ENCODE measurements around the gene ZNF423. TPM values are rescaled to one million over a fixed set of nuclear protein-coding genes. Genes with fewer than 3 reads are reported as not detected.

The ZNF423 gene
- total RNA-seq, 1 donor from 2014 or later: 10.6 TPM

DNA sequence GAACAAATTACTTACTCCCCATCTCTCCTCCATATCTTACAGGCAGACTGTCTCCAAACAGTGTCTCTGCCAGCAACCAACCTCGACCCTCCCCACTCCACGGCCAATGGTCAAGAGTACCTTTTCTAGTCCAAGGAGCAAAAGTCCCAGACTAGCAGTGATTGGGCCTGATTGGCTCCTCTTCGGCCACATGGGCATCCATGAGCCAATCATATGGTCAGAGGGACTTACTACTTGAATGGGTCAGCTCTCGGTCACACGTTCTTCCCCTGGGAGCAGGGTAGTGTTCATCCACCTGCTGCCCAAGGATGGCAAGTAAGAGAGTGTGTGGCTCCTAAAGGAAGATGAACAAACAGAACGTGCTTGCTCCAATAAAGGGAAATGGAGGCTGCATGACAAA, 397.7 kb downstream of the ZNF423 start:
- Mint-ChIP-seq H3K27ac (ENCODE audit: unreplicated experiment) (no peak overlapping the region), H3K9me3 (ENCODE audit: unreplicated experiment) (peaks cover 4% of the 10 kb centered on the region), H3K36me3 (ENCODE audit: low read depth, unreplicated experiment) (no peaks in the 10 kb centered on the region), H3K4me1 (ENCODE audit: low read depth, unreplicated experiment) (no peaks in the 10 kb centered on the region), H3K27me3 (ENCODE audit: low read depth, unreplicated experiment) (peaks cover 39% of the 10 kb centered on the region), H3K4me3 (ENCODE audit: unreplicated experiment) (no peak overlapping the region)
- Histone ChIP-seq H3K27ac (ENCODE audit: low read depth, low read length) (no peak overlapping the region), H3K36me3 (ENCODE audit: insufficient read depth, low read length) (no peaks in the 10 kb centered on the region), H2AFZ (ENCODE audit: low read depth, low read length) (no peak overlapping the region), H3K9ac (ENCODE audit: low read length) (no peak overlapping the region), H4K20me1 (ENCODE audit: insufficient read depth, low read length) (no peaks in the 10 kb centered on the region), H3K27me3 (ENCODE audit: insufficient read depth, low read length) (no peaks in the 10 kb centered on the region), H3K4me1 (ENCODE audit: insufficient read depth, low read length) (no peaks in the 10 kb centered on the region), H3K4me2 (ENCODE audit: low read length) (no peak overlapping the region), H3K79me2 (ENCODE audit: insufficient read depth, low read length) (no peaks in the 10 kb centered on the region), H3K9me3 (ENCODE audit: insufficient read depth, low read depth, low read length) (no peaks in the 10 kb centered on the region), H3K4me3 (ENCODE audit: insufficient read depth, low read depth, low read length) (no peak overlapping the region)
- TF ChIP-seq EZH2 (IDR thresholded peaks at IDR 0.05; ENCODE audit: insufficient read depth, low read length): no peak
- TF ChIP-seq, protein P1, sequence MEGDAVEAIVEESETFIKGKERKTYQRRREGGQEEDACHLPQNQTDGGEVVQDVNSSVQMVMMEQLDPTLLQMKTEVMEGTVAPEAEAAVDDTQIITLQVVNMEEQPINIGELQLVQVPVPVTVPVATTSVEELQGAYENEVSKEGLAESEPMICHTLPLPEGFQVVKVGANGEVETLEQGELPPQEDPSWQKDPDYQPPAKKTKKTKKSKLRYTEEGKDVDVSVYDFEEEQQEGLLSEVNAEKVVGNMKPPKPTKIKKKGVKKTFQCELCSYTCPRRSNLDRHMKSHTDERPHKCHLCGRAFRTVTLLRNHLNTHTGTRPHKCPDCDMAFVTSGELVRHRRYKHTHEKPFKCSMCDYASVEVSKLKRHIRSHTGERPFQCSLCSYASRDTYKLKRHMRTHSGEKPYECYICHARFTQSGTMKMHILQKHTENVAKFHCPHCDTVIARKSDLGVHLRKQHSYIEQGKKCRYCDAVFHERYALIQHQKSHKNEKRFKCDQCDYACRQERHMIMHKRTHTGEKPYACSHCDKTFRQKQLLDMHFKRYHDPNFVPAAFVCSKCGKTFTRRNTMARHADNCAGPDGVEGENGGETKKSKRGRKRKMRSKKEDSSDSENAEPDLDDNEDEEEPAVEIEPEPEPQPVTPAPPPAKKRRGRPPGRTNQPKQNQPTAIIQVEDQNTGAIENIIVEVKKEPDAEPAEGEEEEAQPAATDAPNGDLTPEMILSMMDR (IDR thresholded peaks at IDR 0.05; ENCODE audit: insufficient read depth, low read depth, low read length): no peak
- no peak for FAIRE-seq
- no peak for DNase-seq (ENCODE audit: low read depth)

DNA sequence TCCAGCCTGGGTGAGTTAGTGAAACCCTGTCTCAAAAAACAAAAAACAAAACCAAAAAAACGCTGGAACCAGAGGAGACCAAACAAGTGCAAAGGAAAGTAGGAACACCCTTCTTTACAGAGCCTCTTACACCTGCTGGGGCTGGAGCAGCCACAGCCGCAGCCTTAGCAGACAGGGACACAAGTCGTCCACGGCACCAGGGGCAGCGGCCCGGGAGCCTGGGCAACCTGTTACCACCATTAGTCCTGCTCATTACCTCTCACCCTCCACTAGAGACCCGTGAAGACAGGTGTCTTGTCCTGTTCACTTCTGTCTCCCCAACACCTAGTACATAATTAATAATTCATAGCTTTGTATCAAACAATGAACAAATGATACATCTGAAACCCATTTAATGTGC, 398.7 kb downstream of the ZNF423 start:
- Histone ChIP-seq H3K27ac (ENCODE audit: low read depth, low read length) (no peak overlapping the region), H3K4me1 (ENCODE audit: insufficient read depth, low read length) (no peaks in the 10 kb centered on the region), H3K9ac (ENCODE audit: low read length) (no peak overlapping the region), H4K20me1 (ENCODE audit: insufficient read depth, low read length) (no peaks in the 10 kb centered on the region), H3K4me2 (ENCODE audit: low read length) (no peak overlapping the region), H3K9me3 (ENCODE audit: insufficient read depth, low read depth, low read length) (no peaks in the 10 kb centered on the region), H2AFZ (ENCODE audit: low read depth, low read length) (no peak overlapping the region), H3K79me2 (ENCODE audit: insufficient read depth, low read length) (no peaks in the 10 kb centered on the region), H3K4me3 (ENCODE audit: insufficient read depth, low read depth, low read length) (no peak overlapping the region), H3K27me3 (ENCODE audit: insufficient read depth, low read length) (no peaks in the 10 kb centered on the region), H3K36me3 (ENCODE audit: insufficient read depth, low read length) (no peaks in the 10 kb centered on the region)
- peaks cover 38% of the 10 kb centered on the region for H3K27me3 Mint-ChIP-seq (ENCODE audit: low read depth, unreplicated experiment)
- DNase-seq (ENCODE audit: low read depth) (no peak), FAIRE-seq (no peak)
- TF ChIP-seq EZH2 (IDR thresholded peaks at IDR 0.05; ENCODE audit: insufficient read depth, low read length): no peak
- TF ChIP-seq, protein P1 (IDR thresholded peaks at IDR 0.05; ENCODE audit: insufficient read depth, low read depth, low read length): no peak
- H3K4me1 Mint-ChIP-seq (ENCODE audit: low read depth, unreplicated experiment): no peaks in the 10 kb centered on the region
- H3K36me3 Mint-ChIP-seq (ENCODE audit: low read depth, unreplicated experiment): no peaks in the 10 kb centered on the region
- H3K27ac Mint-ChIP-seq (ENCODE audit: unreplicated experiment): no peak overlapping the region
- H3K4me3 Mint-ChIP-seq (ENCODE audit: unreplicated experiment): no peak overlapping the region
- H3K9me3 Mint-ChIP-seq (ENCODE audit: unreplicated experiment): peaks cover 4% of the 10 kb centered on the region

DNA sequence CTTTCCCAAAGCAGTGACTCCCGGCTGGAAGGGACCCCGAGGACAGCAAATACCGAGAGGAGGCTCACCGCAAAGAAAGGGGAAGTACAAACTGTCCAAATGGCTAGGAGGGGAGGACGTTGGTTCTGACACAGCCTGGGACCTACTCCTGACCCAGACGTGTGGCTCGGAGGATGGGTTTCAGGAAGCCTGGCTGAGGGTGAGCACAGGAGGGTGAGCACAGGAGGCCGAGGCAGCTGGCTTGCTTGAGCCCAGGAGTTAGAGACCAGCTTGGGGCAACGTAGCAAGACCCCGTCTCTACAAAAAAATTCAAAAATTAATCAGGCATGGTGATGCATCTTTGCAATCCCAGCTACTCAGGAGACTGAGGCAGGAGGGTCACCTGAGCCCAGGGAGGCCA, 399.1 kb downstream of the ZNF423 start:
- Histone ChIP-seq H2AFZ (ENCODE audit: low read depth, low read length) (no peak overlapping the region), H3K9me3 (ENCODE audit: insufficient read depth, low read depth, low read length) (no peaks in the 10 kb centered on the region), H3K4me3 (ENCODE audit: insufficient read depth, low read depth, low read length) (no peak overlapping the region), H3K4me1 (ENCODE audit: insufficient read depth, low read length) (no peaks in the 10 kb centered on the region), H3K27me3 (ENCODE audit: insufficient read depth, low read length) (peaks cover 3% of the 10 kb centered on the region), H3K27ac (ENCODE audit: low read depth, low read length) (no peak overlapping the region), H4K20me1 (ENCODE audit: insufficient read depth, low read length) (no peaks in the 10 kb centered on the region), H3K4me2 (ENCODE audit: low read length) (no peak overlapping the region), H3K79me2 (ENCODE audit: insufficient read depth, low read length) (no peaks in the 10 kb centered on the region), H3K36me3 (ENCODE audit: insufficient read depth, low read length) (no peaks in the 10 kb centered on the region), H3K9ac (ENCODE audit: low read length) (no peak overlapping the region)
- H3K27ac Mint-ChIP-seq (ENCODE audit: unreplicated experiment): no peak overlapping the region
- no peak for FAIRE-seq
- H3K27me3 Mint-ChIP-seq (ENCODE audit: low read depth, unreplicated experiment): peaks cover 40% of the 10 kb centered on the region
- no peak overlapping the region for H3K4me3 Mint-ChIP-seq (ENCODE audit: unreplicated experiment)
- DNase-seq (ENCODE audit: low read depth): no peak
- peaks cover 4% of the 10 kb centered on the region for H3K9me3 Mint-ChIP-seq (ENCODE audit: unreplicated experiment)
- TF ChIP-seq EZH2 (IDR thresholded peaks at IDR 0.05; ENCODE audit: insufficient read depth, low read length): no peak
- TF ChIP-seq, protein P1 (IDR thresholded peaks at IDR 0.05; ENCODE audit: insufficient read depth, low read depth, low read length): no peak
- no peaks in the 10 kb centered on the region for H3K36me3 Mint-ChIP-seq (ENCODE audit: low read depth, unreplicated experiment)
- no peaks in the 10 kb centered on the region for H3K4me1 Mint-ChIP-seq (ENCODE audit: low read depth, unreplicated experiment)

All from astrocyte (in vitro differentiated cells and primary cell).